ENCODE measurements around the gene IKZF4. TPM values are rescaled to one million over a fixed set of nuclear protein-coding genes. Genes with fewer than 3 reads are reported as not detected.
A peak's percentile ranks its signal among the peaks of the same experiment; 100 is the strongest.

Gene IKZF4
- total and polyA plus RNA-seq, 10 of the 15 experiments (the other 5 are each of a cell fraction or from before 2014, with no cell fraction given) = 0.74 to 5.5 (median 1.1) TPM

GRCh38 chr12:56034586-56035332 lies 13.9 kb downstream of the IKZF4 start:
- Histone ChIP-seq H3K36me3 (ENCODE audit: control insufficient read depth in 2 of 2, insufficient read depth in 2 of 2, low read length in 1 of 2) (no peaks in the 10 kb centered on the region), H3K9ac (ENCODE audit: control insufficient read depth, insufficient read depth, low read length) (no peak overlapping the region), H4K20me1 (ENCODE audit: control insufficient read depth, insufficient read depth) (no peaks in the 10 kb centered on the region), H3K27ac (ENCODE audit: control insufficient read depth, insufficient read depth) (no peak overlapping the region), H3K9me3 (replicated peaks; ENCODE audit: control insufficient read depth, insufficient read depth, low read length) (no peaks in the 10 kb centered on the region), H2AFZ (ENCODE audit: control insufficient read depth, low read depth, low read length) (no peak overlapping the region), H3K79me2 (ENCODE audit: control insufficient read depth, insufficient read depth, low read length) (no peaks in the 10 kb centered on the region), H3K4me1 (ENCODE audit: control insufficient read depth, insufficient read depth, low read length) (no peaks in the 10 kb centered on the region; the same call in 1 of the 2 replicates), H3K4me2 (ENCODE audit: control insufficient read depth, insufficient read depth) (no peak overlapping the region), H3K27me3 (replicated peaks in 1 of 2; ENCODE audit: control insufficient read depth in 2 of 2, insufficient read depth in 2 of 2, low read length in 1 of 2) (no peaks in the 10 kb centered on the region), H3K4me3 (no peak overlapping the region)
- ATAC-seq (no peak), DNase-seq (ENCODE audit: low read depth, low spot score) (no peak), FAIRE-seq (no peak)
- SMC1A ChIA-PET (ENCODE audit: uncharacterized antibody, unreplicated experiment) = interaction anchor here (1.2 kb wide), 1 partner anchor 39 kb away, joined by 3 read pairs; no protein-coding TSS in a partner anchor
- RAD21 ChIA-PET (ENCODE audit: unreplicated experiment) = no interaction called here
- WGBS (ENCODE audit: insufficient coverage, insufficient replicate concordance, low lambda C conversion rate, missing lambda C conversion rate) = 70% methylated on average over 21 of the region's 21 CpGs
- no TSS peak for BruUV-seq (replicated peaks)
- in situ Hi-C loops (cut with MboI) = loop anchor here (5.0 kb wide), 1 partner anchor 297 kb away; no protein-coding TSS in a partner anchor
- intact Hi-C loops (cut with micrococcal nuclease; ENCODE audit: unreplicated experiment) = no loop called here
- POLR2A ChIA-PET = no interaction called here
- CTCF ChIA-PET = interaction anchor here (1.6 to 1.8 kb wide), 2 partner anchors 37 to 296 kb away, joined by 5 read pairs; partner anchors contain the start of gene SUOX
- no peak for TF ChIP-seq SIX5 (IDR thresholded peaks at IDR 0.05; ENCODE audit: low read depth, low read length, severe bottlenecking)
- TF ChIP-seq, protein P1, sequence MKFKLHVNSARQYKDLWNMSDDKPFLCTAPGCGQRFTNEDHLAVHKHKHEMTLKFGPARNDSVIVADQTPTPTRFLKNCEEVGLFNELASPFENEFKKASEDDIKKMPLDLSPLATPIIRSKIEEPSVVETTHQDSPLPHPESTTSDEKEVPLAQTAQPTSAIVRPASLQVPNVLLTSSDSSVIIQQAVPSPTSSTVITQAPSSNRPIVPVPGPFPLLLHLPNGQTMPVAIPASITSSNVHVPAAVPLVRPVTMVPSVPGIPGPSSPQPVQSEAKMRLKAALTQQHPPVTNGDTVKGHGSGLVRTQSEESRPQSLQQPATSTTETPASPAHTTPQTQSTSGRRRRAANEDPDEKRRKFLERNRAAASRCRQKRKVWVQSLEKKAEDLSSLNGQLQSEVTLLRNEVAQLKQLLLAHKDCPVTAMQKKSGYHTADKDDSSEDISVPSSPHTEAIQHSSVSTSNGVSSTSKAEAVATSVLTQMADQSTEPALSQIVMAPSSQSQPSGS (IDR thresholded peaks at IDR 0.05; ENCODE audit: low read length) = no peak
- TF ChIP-seq SMAD5 (IDR thresholded peaks at IDR 0.05; ENCODE audit: low read depth) = no peak

DNA sequence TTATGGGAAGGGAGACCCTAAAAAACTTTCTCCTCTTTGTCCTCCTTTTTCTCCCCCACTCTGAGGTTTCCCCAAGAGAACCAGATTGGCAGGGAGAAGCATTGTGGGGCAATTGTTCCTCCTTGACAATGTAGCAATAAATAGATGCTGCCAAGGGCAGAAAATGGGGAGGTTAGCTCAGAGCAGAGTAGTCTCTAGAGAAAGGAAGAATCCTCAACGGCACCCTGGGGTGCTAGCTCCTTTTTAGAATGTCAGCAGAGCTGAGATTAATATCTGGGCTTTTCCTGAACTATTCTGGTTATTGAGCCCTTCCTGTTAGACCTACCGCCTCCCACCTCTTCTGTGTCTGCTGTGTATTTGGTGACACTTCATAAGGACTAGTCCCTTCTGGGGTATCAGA lies 16.3 kb downstream of the IKZF4 start:
- Histone ChIP-seq H2AFZ (ENCODE audit: control insufficient read depth, low read depth, low read length) (peak overlapping the region; percentile 7; the same call in 1 of the 2 replicates), H3K27ac (ENCODE audit: control insufficient read depth, insufficient read depth) (no peak overlapping the region), H3K36me3 (ENCODE audit: control insufficient read depth in 2 of 2, insufficient read depth in 2 of 2, low read length in 1 of 2) (no peaks in the 10 kb centered on the region), H3K9me3 (replicated peaks; ENCODE audit: control insufficient read depth, insufficient read depth, low read length) (no peaks in the 10 kb centered on the region), H3K27me3 (replicated peaks in 1 of 2; ENCODE audit: control insufficient read depth in 2 of 2, insufficient read depth in 2 of 2, low read length in 1 of 2) (no peaks in the 10 kb centered on the region), H3K4me3 (no peak overlapping the region), H3K4me1 (ENCODE audit: control insufficient read depth, insufficient read depth, low read length) (peaks cover 6% of the 10 kb centered on the region), H3K9ac (ENCODE audit: control insufficient read depth, insufficient read depth, low read length) (no peak overlapping the region), H4K20me1 (ENCODE audit: control insufficient read depth, insufficient read depth) (no peaks in the 10 kb centered on the region), H3K4me2 (ENCODE audit: control insufficient read depth, insufficient read depth) (no peak overlapping the region), H3K79me2 (ENCODE audit: control insufficient read depth, insufficient read depth, low read length) (peaks cover 4% of the 10 kb centered on the region)
- POLR2A ChIA-PET = interaction anchor here (0.6 to 1.3 kb wide), 4 partner anchors 40 to 318 kb away, joined by 3 to 4 read pairs (median 3); partner anchors contain the start of genes DGKA, RPL41 and SUOX
- WGBS (ENCODE audit: insufficient coverage, insufficient replicate concordance, low lambda C conversion rate, missing lambda C conversion rate) = 6% methylated on average over 2 of the region's 2 CpGs
- RAD21 ChIA-PET (ENCODE audit: unreplicated experiment) = interaction anchor here (0.6 to 1.5 kb wide), 5 partner anchors 40 to 299 kb away, joined by 3 to 6 read pairs (median 4); partner anchors contain the start of gene SUOX
- intact Hi-C loops (cut with micrococcal nuclease; ENCODE audit: unreplicated experiment) = no loop called here
- CTCF ChIA-PET = interaction anchor here (0.5 to 5.0 kb wide), 6 partner anchors 23 to 298 kb away, joined by 3 to 64 read pairs (median 4); partner anchors contain the start of gene SUOX
- no peak for DNase-seq (ENCODE audit: low read depth, low spot score)
- FAIRE-seq = no peak
- no peak for ATAC-seq
- no TSS peak for BruUV-seq (replicated peaks)
- in situ Hi-C loops (cut with MboI) = no loop called here
- SMC1A ChIA-PET (ENCODE audit: uncharacterized antibody, unreplicated experiment) = interaction anchor here (1.4 to 5.0 kb wide), 2 partner anchors 41 to 298 kb away, joined by 7 to 52 read pairs; partner anchors contain the start of gene SUOX
- TF ChIP-seq IKZF2 (IDR thresholded peaks at IDR 0.05) (no peak), MEF2A (IDR thresholded peaks at IDR 0.05; ENCODE audit: insufficient read depth, low read depth, low read length) (no peak), JUNB (IDR thresholded peaks at IDR 0.05) (no peak), STAT3 (IDR thresholded peaks at IDR 0.05; ENCODE audit: low read depth, low read length) (no peak), NRF1 (conservative IDR thresholded peaks at IDR 0.05; ENCODE audit: low read depth, low read length) (no peak), REST (IDR thresholded peaks at IDR 0.05; ENCODE audit: low read depth, low read length) (no peak)

Measured in GM12878 (cell line).